H9 (cell line): ENCODE data around the gene ATG2B. TPM values are rescaled to one million over a fixed set of nuclear protein-coding genes. Genes with fewer than 3 reads are reported as not detected.

Source experiments
- DNase-seq: peaks from one replicate; pipeline ENCODE4 v3.0.0-alpha.2; 2017
- H2AFZ ChIP-seq: one replicate; pipeline ENCODE4 v1.6.1; 2013; ENCODE audit warnings: mild to moderate bottlenecking, low read length, control low read depth, moderate library complexity
- H2AK5ac ChIP-seq: 2 replicates; pipeline ENCODE4 v1.6.1; 2013; ENCODE audit warnings: low read length, control low read depth, mixed read lengths; ENCODE audit not compliant: insufficient read length
- H2BK120ac ChIP-seq: one replicate; pipeline ENCODE4 v1.6.1; 2013; ENCODE audit warnings: low read depth, mild to moderate bottlenecking, low read length, control low read depth, inconsistent platforms; ENCODE audit not compliant: poor library complexity, severe bottlenecking
- H2BK12ac ChIP-seq: 2 replicates; pipeline ENCODE4 v1.6.1; 2013; ENCODE audit warnings: low read length, control low read depth, mixed read lengths, low read depth; ENCODE audit not compliant: insufficient read length
- H2BK15ac ChIP-seq: 2 replicates; pipeline ENCODE4 v1.6.1; 2013; ENCODE audit warnings: low read depth, low read length, control low read depth
- H2BK20ac ChIP-seq: one replicate; pipeline ENCODE4 v1.6.1; 2013; ENCODE audit warnings: low read depth, mild to moderate bottlenecking, low read length, control low read depth, inconsistent platforms; ENCODE audit not compliant: poor library complexity, severe bottlenecking
- H2BK5ac ChIP-seq: 2 replicates; pipeline ENCODE4 v1.6.1; 2013; ENCODE audit warnings: low read length, control low read depth, mixed read lengths; ENCODE audit not compliant: insufficient read length
- H3K14ac ChIP-seq: 2 replicates; pipeline ENCODE4 v1.6.1; 2013; ENCODE audit warnings: low read length, control low read depth; ENCODE audit not compliant: insufficient read depth
- H3K18ac ChIP-seq: 2 replicates; pipeline ENCODE4 v1.6.1; 2013; ENCODE audit warnings: low read depth, mild to moderate bottlenecking, mixed read lengths, low read length, control low read depth; ENCODE audit not compliant: insufficient read length
- H3K23ac ChIP-seq: 2 replicates; pipeline ENCODE4 v1.6.1; 2013; ENCODE audit warnings: low read length, control low read depth, mixed read lengths, low read depth; ENCODE audit not compliant: insufficient read length
- H3K23me2 ChIP-seq: 2 replicates; pipeline ENCODE4 v1.6.1; 2013; ENCODE audit warnings: low read depth, mild to moderate bottlenecking, mixed read lengths, low read length, control low read depth; ENCODE audit not compliant: insufficient read length, poor library complexity, severe bottlenecking
- H3K27ac ChIP-seq: 2 replicates; pipeline ENCODE4 v1.5.1; 2013; ENCODE audit warnings: low read length, control low read depth, mixed read lengths, low read depth; ENCODE audit not compliant: insufficient read length
- H3K27me3 ChIP-seq: 2 replicates; pipeline ENCODE4 v1.6.1; 2013; ENCODE audit warnings: low read length, control low read depth, inconsistent platforms; ENCODE audit not compliant: insufficient read depth
- H3K4ac ChIP-seq: 2 replicates; pipeline ENCODE4 v1.6.1; 2013; ENCODE audit warnings: low read depth, mild to moderate bottlenecking, control low read depth, inconsistent platforms, low read length, moderate library complexity
- H3K4me1 ChIP-seq: 2 replicates; pipeline ENCODE4 v1.6.1; 2013; ENCODE audit warnings: low read length, control low read depth, inconsistent platforms; ENCODE audit not compliant: insufficient read depth
- H3K4me2 ChIP-seq: 2 replicates; pipeline ENCODE4 v1.6.1; 2013; ENCODE audit warnings: low read length, control low read depth, mixed read lengths; ENCODE audit not compliant: insufficient read length, insufficient read depth
- H3K56ac ChIP-seq: 2 replicates; pipeline ENCODE4 v1.6.1; 2013; ENCODE audit warnings: low read depth, mild to moderate bottlenecking, mixed read lengths, low read length, control low read depth; ENCODE audit not compliant: insufficient read length
- H3K79me1 ChIP-seq: 2 replicates; pipeline ENCODE4 v1.6.1; 2013; ENCODE audit warnings: low read depth, mild to moderate bottlenecking, moderate library complexity, low read length, control low read depth, inconsistent platforms; ENCODE audit not compliant: insufficient read depth, poor library complexity, severe bottlenecking
- H3K79me2 ChIP-seq: 2 replicates; pipeline ENCODE4 v1.6.1; 2013; ENCODE audit warnings: low read length, control low read depth, inconsistent platforms; ENCODE audit not compliant: insufficient read depth
- H3K9ac ChIP-seq: 2 replicates; pipeline ENCODE4 v1.6.1; 2013; ENCODE audit warnings: low read length, control low read depth, mixed read lengths; ENCODE audit not compliant: insufficient read length; ENCODE audit errors: extremely low read depth
- H3K9me3 ChIP-seq: one replicate; pipeline ENCODE4 v1.6.1; 2013; ENCODE audit warnings: low read depth, low read length, inconsistent platforms; ENCODE audit not compliant: control insufficient read depth
- H3T11ph ChIP-seq: one replicate; pipeline ENCODE4 v1.6.1; 2013; ENCODE audit warnings: mild to moderate bottlenecking, low read length, control low read depth, inconsistent platforms
- H4K20me1 ChIP-seq: one replicate; pipeline ENCODE4 v1.6.1; 2013; ENCODE audit not compliant: control insufficient read depth, insufficient read length, insufficient read depth
- H4K5ac ChIP-seq: 2 replicates; pipeline ENCODE4 v1.6.1; 2013; ENCODE audit warnings: low read depth, mild to moderate bottlenecking, mixed read lengths, low read length, control low read depth; ENCODE audit not compliant: insufficient read length
- H4K8ac ChIP-seq: replicated peaks from 2 replicates; pipeline ENCODE4 v1.6.1; 2013; ENCODE audit warnings: low read length, control low read depth, mixed read lengths, low read depth; ENCODE audit not compliant: insufficient read length
- H4K91ac ChIP-seq: 2 replicates; pipeline ENCODE4 v1.6.1; 2013; ENCODE audit warnings: low read depth, mild to moderate bottlenecking, moderate library complexity, mixed read lengths, low read length, control low read depth; ENCODE audit not compliant: insufficient read length
- H3K27ac Mint-ChIP-seq, 3 experiments: 2 replicates in 2 of 3; 3 replicates in 1 of 3; pipeline ENCODE4 v1.8.0; 2020 to 2021; ENCODE audit warnings: mixed read lengths in 3 of 3, mild to moderate bottlenecking in 1 of 3, moderate library complexity in 1 of 3
- H3K27me3 Mint-ChIP-seq: 2 replicates; pipeline ENCODE4 v1.8.0; 2021; ENCODE audit warnings: low read depth, mild to moderate bottlenecking, moderate library complexity, mixed read lengths
- H3K36me3 Mint-ChIP-seq, 3 experiments: 2 replicates in 2 of 3; 3 replicates in 1 of 3; pipeline ENCODE4 v1.8.0; 2020 to 2021; ENCODE audit warnings: low read depth in 3 of 3, mixed read lengths in 3 of 3; ENCODE audit not compliant: insufficient read depth in 1 of 3
- H3K4me1 Mint-ChIP-seq, 2 experiments: 2 replicates each; pipeline ENCODE4 v1.8.0; 2020; ENCODE audit warnings: mixed read lengths in 2 of 2
- H3K4me3 Mint-ChIP-seq, 2 experiments: 2 replicates in 1 of 2; 3 replicates in 1 of 2; pipeline ENCODE4 v1.8.0; 2020 to 2021; ENCODE audit warnings: mild to moderate bottlenecking in 2 of 2, mixed read lengths in 2 of 2, moderate library complexity in 1 of 2
- H3K9me3 Mint-ChIP-seq, 2 experiments: 2 replicates in 1 of 2; 3 replicates in 1 of 2; pipeline ENCODE4 v1.8.0; 2020; ENCODE audit warnings: mild to moderate bottlenecking in 2 of 2, mixed read lengths in 2 of 2, moderate library complexity in 1 of 2
- CTCF ChIP-seq: fragments of 200-600 bp; sonication (generic); conservative IDR thresholded peaks from 3 replicates; pipeline ENCODE4 v1.8.0; 2021; ENCODE audit warnings: antibody characterized with exemption, mild to moderate bottlenecking
- WGBS: extraction: QIAGEN DNeasy Blood & Tissue Kit; methylation state at CpG from one replicate; pipeline ENCODE4 v1.1.7; 2013; ENCODE audit warnings: missing lambda C conversion rate, low lambda C conversion rate, mixed read lengths; ENCODE audit not compliant: insufficient read length; ENCODE audit errors: extremely low coverage; 5-methylcytosine and 5-hydroxymethylcytosine counted together
- total RNA-seq: library from RNA; stranded (reverse); gene quantifications from 2 replicates; pipeline ENCODE4 v1.2.1, GENCODE V29; 2021

ATG2B gene
- total RNA-seq, 1 experiment from 2014 or later: 12.6 TPM

- TF ChIP-seq CTCF: no peak
- Histone ChIP-seq H3K9me3 (no peaks in the 10 kb centered on the region), H2BK5ac (no peak overlapping the region), H3K23ac (no peak overlapping the region), H4K20me1 (no peaks in the 10 kb centered on the region), H4K8ac (no peak overlapping the region), H4K91ac (no peak overlapping the region), H3K79me2 (peaks cover 19% of the 10 kb centered on the region; the same call in 1 of the 2 replicates), H3K27ac (no peak overlapping the region), H4K5ac (no peak overlapping the region), H2BK15ac (no peak overlapping the region), H3K23me2 (peaks cover 15% of the 10 kb centered on the region), H2AFZ (no peak overlapping the region), H3K79me1 (peaks cover 11% of the 10 kb centered on the region), H3K9ac (no peak overlapping the region), H3K14ac (no peak overlapping the region), H2BK20ac (no peak overlapping the region), H3K18ac (no peak overlapping the region), H3K4me2 (peak overlapping the region; percentile 95), H3K4me1 (peaks cover 2% of the 10 kb centered on the region; the same call in 1 of the 2 replicates), H3K4ac (no peak overlapping the region), H2BK12ac (no peak overlapping the region), H3K27me3 (no peaks in the 10 kb centered on the region), H3T11ph (no peak overlapping the region), H2AK5ac (no peak overlapping the region), H2BK120ac (no peak overlapping the region), H3K56ac (no peak overlapping the region)
- Mint-ChIP-seq H3K27me3 (no peaks in the 10 kb centered on the region), H3K36me3 (peaks cover 9 to 16% (median 11%) of the 10 kb centered on the region in 3 experiments; a peak in 6 of 7 replicates), H3K4me3 (peak overlapping the region; percentile 79 to 87), H3K27ac (no peak overlapping the region), H3K4me1 (peaks cover 45 to 51% of the 10 kb centered on the region in 2 experiments), H3K9me3 (peaks cover 7 to 9% of the 10 kb centered on the region in 2 experiments)
- no peak for DNase-seq
- WGBS: no CpG with 5 or more reads among the region's 1 CpG
These were observed 1.8 kb upstream of the ATG2B start for GRCh38 chr14:96364962-96365361.
